Thyroid gland (tissue), 4 donors: ENCODE measurements around the gene LAMB3.

Experiments used
- POLR2A ChIP-seq, 2 donors: fragments of 450-650 bp; IDR thresholded peaks; one replicate each; pipeline ENCODE4 v1.6.1; 2017; ENCODE audit warnings: antibody characterized with exemption in 2 of 2, mild to moderate bottlenecking in 2 of 2, moderate library complexity in 1 of 2
- TF ChIP-seq, protein P1 (sequence below), 6 experiments: fragments of 200-600 bp in 3 of 6; fragments of 450-650 bp in 3 of 6; sonication (generic) in 3 of 6; IDR thresholded peaks; one replicate each; pipeline ENCODE4 v1.5.1; 2016 to 2019; ENCODE audit warnings: antibody characterized with exemption in 6 of 6, mild to moderate bottlenecking in 2 of 6, inconsistent platforms in 1 of 6, moderate library complexity in 1 of 6

- TF ChIP-seq POLR2A (IDR thresholded peaks at IDR 0.05), result no peak
- TF ChIP-seq, protein P1, sequence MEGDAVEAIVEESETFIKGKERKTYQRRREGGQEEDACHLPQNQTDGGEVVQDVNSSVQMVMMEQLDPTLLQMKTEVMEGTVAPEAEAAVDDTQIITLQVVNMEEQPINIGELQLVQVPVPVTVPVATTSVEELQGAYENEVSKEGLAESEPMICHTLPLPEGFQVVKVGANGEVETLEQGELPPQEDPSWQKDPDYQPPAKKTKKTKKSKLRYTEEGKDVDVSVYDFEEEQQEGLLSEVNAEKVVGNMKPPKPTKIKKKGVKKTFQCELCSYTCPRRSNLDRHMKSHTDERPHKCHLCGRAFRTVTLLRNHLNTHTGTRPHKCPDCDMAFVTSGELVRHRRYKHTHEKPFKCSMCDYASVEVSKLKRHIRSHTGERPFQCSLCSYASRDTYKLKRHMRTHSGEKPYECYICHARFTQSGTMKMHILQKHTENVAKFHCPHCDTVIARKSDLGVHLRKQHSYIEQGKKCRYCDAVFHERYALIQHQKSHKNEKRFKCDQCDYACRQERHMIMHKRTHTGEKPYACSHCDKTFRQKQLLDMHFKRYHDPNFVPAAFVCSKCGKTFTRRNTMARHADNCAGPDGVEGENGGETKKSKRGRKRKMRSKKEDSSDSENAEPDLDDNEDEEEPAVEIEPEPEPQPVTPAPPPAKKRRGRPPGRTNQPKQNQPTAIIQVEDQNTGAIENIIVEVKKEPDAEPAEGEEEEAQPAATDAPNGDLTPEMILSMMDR (IDR thresholded peaks at IDR 0.05), result no peak
Measured at GRCh38 chr1:209618756-209619420, 33.3 kb downstream of the LAMB3 start.
